GM18519 (cell line): ENCODE measurements around the gene TESK1.

ENCODE experiments used
- ATAC-seq: cut with Tn5 transposase; IDR thresholded peaks from one replicate; pipeline ENCODE4 v1.9.1; 2021; ENCODE audit warnings: mild to moderate bottlenecking, moderate library complexity; ENCODE audit not compliant: unreplicated experiment, low FRiP score

The TESK1 gene, protein sequence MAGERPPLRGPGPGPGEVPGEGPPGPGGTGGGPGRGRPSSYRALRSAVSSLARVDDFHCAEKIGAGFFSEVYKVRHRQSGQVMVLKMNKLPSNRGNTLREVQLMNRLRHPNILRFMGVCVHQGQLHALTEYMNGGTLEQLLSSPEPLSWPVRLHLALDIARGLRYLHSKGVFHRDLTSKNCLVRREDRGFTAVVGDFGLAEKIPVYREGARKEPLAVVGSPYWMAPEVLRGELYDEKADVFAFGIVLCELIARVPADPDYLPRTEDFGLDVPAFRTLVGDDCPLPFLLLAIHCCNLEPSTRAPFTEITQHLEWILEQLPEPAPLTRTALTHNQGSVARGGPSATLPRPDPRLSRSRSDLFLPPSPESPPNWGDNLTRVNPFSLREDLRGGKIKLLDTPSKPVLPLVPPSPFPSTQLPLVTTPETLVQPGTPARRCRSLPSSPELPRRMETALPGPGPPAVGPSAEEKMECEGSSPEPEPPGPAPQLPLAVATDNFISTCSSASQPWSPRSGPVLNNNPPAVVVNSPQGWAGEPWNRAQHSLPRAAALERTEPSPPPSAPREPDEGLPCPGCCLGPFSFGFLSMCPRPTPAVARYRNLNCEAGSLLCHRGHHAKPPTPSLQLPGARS

DNA sequence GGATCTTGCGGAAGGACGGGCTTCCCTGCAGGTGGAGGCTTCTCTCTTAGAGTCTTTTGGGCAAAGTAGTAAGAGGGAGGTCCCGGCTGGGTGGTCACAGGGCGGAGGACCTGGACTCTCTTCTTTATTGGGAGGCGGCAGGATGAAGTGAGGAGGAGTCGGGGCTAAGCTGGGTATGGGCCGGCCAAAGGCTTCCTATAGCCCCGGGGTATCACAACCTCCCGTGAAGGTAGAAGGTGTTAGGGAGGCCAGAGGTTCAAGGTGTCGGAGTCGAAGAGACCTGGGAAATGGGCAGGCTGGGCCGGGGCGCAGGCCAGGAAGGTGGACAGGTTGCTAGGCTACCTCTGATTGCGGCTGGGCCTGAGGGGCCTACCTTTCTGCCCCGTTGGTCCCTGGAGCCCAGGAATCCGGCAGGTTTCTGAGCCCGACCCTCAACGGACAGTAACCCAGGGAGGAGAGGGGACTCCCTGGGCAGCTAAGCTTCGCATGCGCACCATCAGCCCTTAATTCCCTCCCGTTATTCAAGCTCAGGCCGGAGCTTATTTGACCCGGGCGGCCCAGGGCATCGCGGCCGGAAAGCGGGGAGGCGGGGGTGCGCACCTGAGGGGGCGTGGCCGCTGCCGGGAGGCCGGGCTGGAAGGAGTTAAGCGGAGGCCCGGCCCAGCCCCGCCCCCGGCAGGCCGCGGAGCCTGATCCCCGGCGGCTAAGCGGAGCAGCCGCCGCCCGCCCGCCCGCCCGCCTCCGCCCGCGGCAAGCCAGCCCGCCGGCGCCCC, at the start of gene TESK1:
Gene TESK1 (plus strand): TSS at position 685 of the 773 bp plus-strand sequence. CDS start 358 bp downstream, outside the sequence.
- peak; percentile 32 for ATAC-seq

DNA sequence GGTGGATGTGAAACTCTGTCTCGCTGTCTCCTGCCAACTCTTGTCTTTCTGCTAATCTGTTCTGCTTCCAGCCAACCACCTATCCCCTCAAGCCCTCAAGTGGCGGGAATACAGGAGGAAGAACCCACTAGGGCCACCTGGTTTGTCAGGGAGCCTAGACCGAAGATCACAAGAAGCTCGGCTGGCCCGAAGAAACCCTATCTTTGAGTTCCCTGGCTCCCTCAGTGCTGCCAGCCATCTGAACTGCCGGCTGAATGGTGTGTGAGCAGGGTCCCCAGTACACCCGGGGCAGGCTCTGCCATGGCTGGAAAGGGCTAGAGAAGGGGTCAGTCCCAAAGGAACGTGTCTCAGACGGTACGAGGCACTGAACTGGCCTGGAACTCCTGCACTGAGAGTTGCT, 49.2 kb upstream of the TESK1 start:
- no peak for ATAC-seq

GRCh38 chr9:35556776-35557175, 48.3 kb upstream of the TESK1 start:
- ATAC-seq: no peak

- ATAC-seq: no peak
These were observed 47.7 kb upstream of the TESK1 start for GRCh38 chr9:35557320-35557719.

- ATAC-seq: no peak
These were observed 46.9 kb upstream of the TESK1 start for GRCh38 chr9:35558185-35558584.

DNA sequence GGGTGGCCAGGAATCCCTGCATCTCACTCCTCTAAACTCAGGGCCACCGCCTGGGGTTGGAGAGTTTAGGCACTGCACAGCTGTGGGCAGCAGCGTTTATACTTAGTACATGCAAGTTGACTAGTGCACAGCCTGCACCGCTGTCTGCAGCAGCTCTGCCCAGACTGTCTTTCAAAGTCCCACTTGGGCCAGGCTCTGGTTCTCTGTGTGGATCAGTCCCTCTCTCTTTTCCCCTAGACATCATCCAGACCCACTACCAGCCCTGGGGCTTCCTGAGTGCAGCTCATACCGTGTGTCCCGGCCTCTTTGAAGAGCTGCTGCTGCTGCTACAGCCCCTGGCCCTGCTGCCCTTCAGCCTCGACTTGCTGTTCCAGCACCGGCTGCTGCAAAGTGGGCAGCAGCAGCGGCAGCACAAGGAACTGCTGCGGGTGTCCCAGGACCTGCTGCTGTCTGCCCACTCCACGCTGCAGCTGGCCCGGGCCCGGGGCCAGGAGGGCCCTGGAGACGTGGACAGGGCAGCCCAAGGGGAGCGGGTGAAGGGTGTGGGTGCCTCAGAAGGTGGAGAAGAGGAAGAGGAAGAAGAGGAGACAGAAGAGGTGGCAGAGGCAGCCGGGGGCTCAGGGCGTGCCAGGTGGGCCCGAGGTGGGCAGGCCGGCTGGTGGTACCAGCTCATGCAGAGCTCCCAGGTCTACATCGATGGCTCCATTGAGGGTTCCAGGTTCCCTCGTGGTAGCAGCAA, 45.1 kb upstream of the TESK1 start:
- ATAC-seq: no peak

DNA sequence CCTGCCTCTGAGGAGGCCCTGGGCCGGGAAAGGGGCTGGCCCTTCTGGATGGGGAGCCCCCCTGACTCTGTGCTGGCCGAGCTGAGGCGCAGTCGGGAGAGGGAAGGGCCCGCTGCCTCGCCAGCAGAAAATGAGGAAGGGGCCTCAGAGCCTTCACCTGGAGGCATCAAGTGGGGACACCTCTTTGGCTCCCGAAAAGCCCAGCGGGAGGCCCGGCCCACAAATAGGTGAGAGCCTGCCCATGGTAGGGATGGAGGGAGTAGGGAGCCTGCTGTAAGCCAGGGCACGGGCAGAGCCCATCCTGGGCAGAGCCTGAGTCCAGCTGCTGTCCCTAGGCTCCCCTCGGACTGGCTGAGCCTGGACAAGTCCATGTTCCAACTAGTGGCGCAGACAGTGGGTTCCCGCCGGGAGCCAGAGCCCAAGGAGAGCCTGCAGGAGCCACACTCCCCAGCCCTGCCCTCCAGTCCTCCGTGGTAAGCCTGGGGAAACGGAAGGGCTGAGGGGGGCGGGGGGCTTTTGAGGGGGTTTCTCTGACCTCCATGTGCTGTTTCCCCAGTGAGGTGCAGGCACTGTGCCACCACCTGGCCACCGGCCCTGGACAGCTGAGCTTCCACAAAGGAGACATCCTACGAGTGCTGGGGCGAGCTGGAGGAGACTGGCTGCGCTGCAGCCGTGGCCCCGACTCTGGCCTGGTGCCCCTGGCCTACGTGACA, 44.3 kb upstream of the TESK1 start:
- no peak for ATAC-seq

- no peak for ATAC-seq
These were observed 43.4 kb upstream of the TESK1 start for GRCh38 chr9:35561468-35562261.

- no peak for ATAC-seq
These were observed 41.9 kb upstream of the TESK1 start for GRCh38 chr9:35562895-35563780.

DNA sequence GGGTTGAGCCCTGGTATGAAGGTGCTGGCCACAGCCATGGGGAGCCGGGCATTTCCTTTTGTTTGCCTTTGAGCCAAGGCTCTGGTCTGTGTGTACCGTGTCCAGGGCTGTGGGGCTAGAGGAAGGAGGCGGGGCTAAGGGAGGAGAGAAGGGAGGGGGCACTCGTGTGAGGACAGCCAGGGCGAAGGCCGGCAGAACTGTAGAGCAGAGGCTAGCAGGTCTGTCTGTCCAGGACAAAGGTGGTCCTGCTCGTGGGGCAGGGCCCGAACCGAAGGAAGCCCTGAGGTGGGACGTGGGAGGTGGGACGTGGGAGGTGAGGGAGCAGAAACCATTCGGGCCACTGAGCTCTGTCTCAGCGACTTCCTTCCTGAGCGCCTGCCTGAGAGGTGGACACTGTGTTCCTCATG, 41.3 kb upstream of the TESK1 start:
- ATAC-seq: no peak

DNA sequence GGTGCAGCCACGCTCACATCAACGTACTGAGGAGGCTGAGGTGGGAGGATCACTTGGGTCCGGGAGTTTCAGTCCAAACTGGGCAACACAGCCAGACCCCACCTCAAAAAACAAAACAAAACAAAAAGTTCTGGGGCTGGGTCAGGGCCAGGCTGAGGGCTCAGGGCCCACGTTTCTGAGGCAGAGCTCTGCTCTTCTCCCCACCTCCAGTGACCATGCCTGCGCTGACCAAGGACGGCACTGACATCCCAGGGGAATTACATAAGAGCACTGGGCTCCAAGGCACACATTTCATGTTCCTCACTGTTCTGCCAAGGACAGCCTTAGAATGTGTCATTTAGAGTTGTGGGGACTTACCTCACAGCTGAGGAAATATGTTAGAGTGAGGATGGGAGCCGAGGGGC, 40.4 kb upstream of the TESK1 start:
- ATAC-seq: no peak

DNA sequence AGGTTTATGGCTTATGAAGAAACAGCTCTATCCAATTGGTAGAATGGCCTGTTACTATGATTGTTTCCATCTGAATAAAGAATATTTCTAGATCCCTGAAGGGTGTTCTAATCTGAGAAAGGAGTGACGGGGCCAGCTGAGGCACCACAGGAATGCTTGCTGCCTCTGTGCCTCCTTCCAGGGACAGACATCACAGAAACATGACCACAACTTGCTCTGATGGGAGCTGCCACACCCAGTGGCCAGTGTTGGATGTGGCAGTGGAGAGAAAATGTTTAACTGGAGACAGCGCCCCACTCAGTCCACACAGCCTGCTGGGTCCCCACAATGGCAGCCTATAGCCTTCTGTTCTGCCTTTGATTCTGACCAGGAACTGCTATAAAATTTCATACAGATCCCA, 38.6 kb upstream of the TESK1 start:
- no peak for ATAC-seq

- ATAC-seq: no peak
These were observed 36.9 kb upstream of the TESK1 start for GRCh38 chr9:35568196-35568595.

- ATAC-seq: no peak
These were observed 35.9 kb upstream of the TESK1 start for GRCh38 chr9:35569206-35569605.

DNA sequence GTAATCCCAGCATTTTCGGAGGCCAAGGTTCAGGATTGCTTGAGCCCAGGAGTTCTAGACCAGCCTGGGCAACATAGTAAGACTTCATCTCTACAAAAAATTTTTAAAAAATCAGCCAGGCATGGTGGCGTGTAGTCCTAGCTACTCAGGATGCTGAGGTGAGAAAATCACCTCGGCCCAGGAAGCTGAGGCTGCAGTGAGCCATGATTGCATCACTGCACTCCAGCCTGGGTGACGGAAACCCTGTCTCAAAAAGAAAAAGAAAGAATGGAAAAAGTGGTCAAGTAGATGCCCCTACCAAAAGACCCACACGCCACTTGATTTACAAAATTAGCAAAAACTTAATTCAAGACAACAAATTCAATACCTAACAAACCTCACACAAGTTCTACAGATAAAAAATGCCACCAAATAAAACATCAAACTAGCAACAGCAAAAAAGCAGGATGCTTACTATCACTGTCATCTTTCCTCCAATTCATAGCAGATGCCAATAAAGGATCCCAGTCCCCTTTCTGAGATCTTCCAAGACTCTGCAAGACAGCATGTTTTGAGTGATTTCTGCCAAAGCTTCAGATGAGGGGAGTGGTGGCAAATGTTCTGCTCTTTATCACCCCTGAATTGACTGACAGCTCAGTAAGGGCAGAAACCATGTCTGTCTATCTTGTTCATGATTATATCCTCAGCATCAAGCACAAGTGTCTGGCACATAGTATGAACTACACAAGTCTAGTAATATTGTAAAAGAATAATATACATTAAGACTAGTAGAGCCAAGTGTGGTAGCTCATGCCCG, 34.2 kb upstream of the TESK1 start:
- ATAC-seq: no peak

GRCh38 chr9:35574578-35575122, 30.4 kb upstream of the TESK1 start:
- no peak for ATAC-seq

GRCh38 chr9:35575478-35575877, 29.6 kb upstream of the TESK1 start:
- no peak for ATAC-seq
